ENCODE data around the gene HS6ST2. TPM values are rescaled to one million over a fixed set of nuclear protein-coding genes. Genes with fewer than 3 reads are reported as not detected.
"Not testable (repeated sequence)": the region's sequence is repeated elsewhere in the genome, so short reads cannot be mapped to it uniquely, and the experiment has no call there.

The HS6ST2 gene
- total RNA-seq, 2 experiments from 2014 or later, result 0.62 to 0.76 TPM

- no peaks in the 10 kb centered on the region for H3K36me3 Mint-ChIP-seq (ENCODE audit: low read depth)
- CTCF ChIA-PET, result no interaction called here
- ATAC-seq, result no peak
These were observed 34.0 kb downstream of the HS6ST2 start for GRCh38 chrX:132924426-132924825.

GRCh38 chrX:132918523-132918922, 39.9 kb downstream of the HS6ST2 start:
- CTCF ChIA-PET, result interaction anchor here (0.6 kb wide), 1 partner anchor 29 kb away, joined by 4 read pairs; no protein-coding TSS in a partner anchor
- Mint-ChIP-seq H3K27ac (no peak overlapping the region), H3K4me1 (no peaks in the 10 kb centered on the region), H3K9me3 (ENCODE audit: low read depth) (no peaks in the 10 kb centered on the region), H3K4me3 (no peak overlapping the region), H3K36me3 (ENCODE audit: low read depth) (no peaks in the 10 kb centered on the region), H3K27me3 (no peaks in the 10 kb centered on the region)
- intact Hi-C loops (cut with DNase I, micrococcal nuclease), result no loop called here
- POLR2A ChIA-PET, result no interaction called here
- DNase-seq (no peak), ATAC-seq (no peak)

More at GRCh38 chrX:132924426-132924825, 34.0 kb downstream of the HS6ST2 start:
- POLR2A ChIA-PET, result no interaction called here
- intact Hi-C loops (cut with DNase I, micrococcal nuclease), result no loop called here
- no peak overlapping the region for H3K4me3 Mint-ChIP-seq
- no peak for DNase-seq
- no peaks in the 10 kb centered on the region for H3K9me3 Mint-ChIP-seq (ENCODE audit: low read depth)
- no peak overlapping the region for H3K27ac Mint-ChIP-seq
- H3K4me1 Mint-ChIP-seq, result no peaks in the 10 kb centered on the region
- H3K27me3 Mint-ChIP-seq, result peaks cover 3% of the 10 kb centered on the region

GRCh38 chrX:132916349-132916748, 42.1 kb downstream of the HS6ST2 start:
- Mint-ChIP-seq H3K9me3 (ENCODE audit: low read depth) (no peaks in the 10 kb centered on the region), H3K36me3 (ENCODE audit: low read depth) (no peaks in the 10 kb centered on the region), H3K4me1 (no peaks in the 10 kb centered on the region), H3K27ac (no peak overlapping the region), H3K4me3 (no peak overlapping the region), H3K27me3 (peaks cover 2% of the 10 kb centered on the region)
- ATAC-seq (no peak), DNase-seq (no peak)
- POLR2A ChIA-PET, result no interaction called here
- intact Hi-C loops (cut with DNase I, micrococcal nuclease), result no loop called here
- CTCF ChIA-PET, result no interaction called here

- H3K36me3 Mint-ChIP-seq (ENCODE audit: low read depth), result no peaks in the 10 kb centered on the region
- peaks cover 2% of the 10 kb centered on the region for H3K27me3 Mint-ChIP-seq
- H3K4me3 Mint-ChIP-seq, result no peak overlapping the region
- ATAC-seq (no peak), DNase-seq (no peak)
- ChIA-PET CTCF (interaction anchor here (0.6 kb wide), 1 partner anchor 1066 kb away, joined by 3 read pairs; no protein-coding TSS in a partner anchor), POLR2A (no interaction called here)
- H3K4me1 Mint-ChIP-seq, result no peaks in the 10 kb centered on the region
- no peaks in the 10 kb centered on the region for H3K9me3 Mint-ChIP-seq (ENCODE audit: low read depth)
- intact Hi-C loops (cut with DNase I, micrococcal nuclease), result no loop called here
- H3K27ac Mint-ChIP-seq, result no peak overlapping the region
These were observed 48.8 kb downstream of the HS6ST2 start for GRCh38 chrX:132909643-132910042.

- intact Hi-C loops (cut with DNase I, micrococcal nuclease), result no loop called here
- ATAC-seq (no peak), DNase-seq (no peak)
- Mint-ChIP-seq H3K4me3 (no peak overlapping the region), H3K27ac (no peak overlapping the region), H3K27me3 (peaks cover 2% of the 10 kb centered on the region), H3K36me3 (ENCODE audit: low read depth) (no peaks in the 10 kb centered on the region), H3K4me1 (no peaks in the 10 kb centered on the region), H3K9me3 (ENCODE audit: low read depth) (no peaks in the 10 kb centered on the region)
- ChIA-PET CTCF (no interaction called here), POLR2A (no interaction called here)
These were observed 49.5 kb downstream of the HS6ST2 start for GRCh38 chrX:132908891-132909290.

- CTCF ChIA-PET, result no interaction called here
These were observed 57.7 kb downstream of the HS6ST2 start for GRCh38 chrX:132900633-132901293.

GRCh38 chrX:132887569-132887968, 70.9 kb downstream of the HS6ST2 start:
- peaks cover 4% of the 10 kb centered on the region for H3K27me3 Mint-ChIP-seq
- no peak overlapping the region for H3K4me3 Mint-ChIP-seq
- H3K9me3 Mint-ChIP-seq (ENCODE audit: low read depth), result no peaks in the 10 kb centered on the region
- POLR2A ChIA-PET, result no interaction called here
- intact Hi-C loops (cut with DNase I, micrococcal nuclease), result no loop called here
- DNase-seq (no peak), ATAC-seq (no peak)
- H3K36me3 Mint-ChIP-seq (ENCODE audit: low read depth), result no peaks in the 10 kb centered on the region
- H3K4me1 Mint-ChIP-seq, result no peaks in the 10 kb centered on the region
- H3K27ac Mint-ChIP-seq, result no peak overlapping the region
- CTCF ChIA-PET, result no interaction called here

More at GRCh38 chrX:132900633-132901293, 57.7 kb downstream of the HS6ST2 start:
- H3K4me3 Mint-ChIP-seq, result no peak overlapping the region
- peaks cover 2% of the 10 kb centered on the region for H3K27me3 Mint-ChIP-seq
- POLR2A ChIA-PET, result no interaction called here
- H3K9me3 Mint-ChIP-seq (ENCODE audit: low read depth), result no peaks in the 10 kb centered on the region
- ATAC-seq (no peak), DNase-seq (no peak)
- no peaks in the 10 kb centered on the region for H3K36me3 Mint-ChIP-seq (ENCODE audit: low read depth)
- no peaks in the 10 kb centered on the region for H3K4me1 Mint-ChIP-seq
- intact Hi-C loops (cut with DNase I, micrococcal nuclease), result no loop called here
- H3K27ac Mint-ChIP-seq, result no peak overlapping the region

GRCh38 chrX:132883358-132883915, 75.0 kb downstream of the HS6ST2 start:
- Mint-ChIP-seq H3K9me3 (ENCODE audit: low read depth) (no peaks in the 10 kb centered on the region), H3K36me3 (ENCODE audit: low read depth) (no peaks in the 10 kb centered on the region), H3K4me3 (no peak overlapping the region), H3K27me3 (peaks cover 4% of the 10 kb centered on the region), H3K27ac (no peak overlapping the region), H3K4me1 (no peaks in the 10 kb centered on the region)
- POLR2A ChIA-PET, result no interaction called here
- intact Hi-C loops (cut with DNase I, micrococcal nuclease), result no loop called here
- CTCF ChIA-PET, result no interaction called here
- DNase-seq, result no peak
- ATAC-seq, result no peak

- H3K4me3 Mint-ChIP-seq; H3K9me3 Mint-ChIP-seq (ENCODE audit: low read depth); intact Hi-C loops (cut with DNase I, micrococcal nuclease); H3K4me1 Mint-ChIP-seq; H3K27me3 Mint-ChIP-seq; CTCF ChIA-PET; H3K27ac Mint-ChIP-seq; DNase-seq; POLR2A ChIA-PET; H3K36me3 Mint-ChIP-seq (ENCODE audit: low read depth); ATAC-seq: not testable (repeated sequence)
These were observed 77.7 kb downstream of the HS6ST2 start for GRCh38 chrX:132880753-132881152.

- Mint-ChIP-seq H3K27me3 (peaks cover 2% of the 10 kb centered on the region), H3K9me3 (ENCODE audit: low read depth) (no peaks in the 10 kb centered on the region)
- ATAC-seq, result no peak
These were observed 80.4 kb downstream of the HS6ST2 start for GRCh38 chrX:132877954-132878536.

GRCh38 chrX:132876523-132877338, 81.7 kb downstream of the HS6ST2 start:
- DNase-seq, result no peak
- peaks cover 2% of the 10 kb centered on the region for H3K27me3 Mint-ChIP-seq
- H3K4me1 Mint-ChIP-seq, result no peaks in the 10 kb centered on the region
- intact Hi-C loops (cut with DNase I, micrococcal nuclease), result no loop called here
- no peak for ATAC-seq
- H3K9me3 Mint-ChIP-seq (ENCODE audit: low read depth), result no peaks in the 10 kb centered on the region
- ChIA-PET CTCF (no interaction called here), POLR2A (no interaction called here)
- no peak overlapping the region for H3K27ac Mint-ChIP-seq
- no peak overlapping the region for H3K4me3 Mint-ChIP-seq
- no peaks in the 10 kb centered on the region for H3K36me3 Mint-ChIP-seq (ENCODE audit: low read depth)

More at GRCh38 chrX:132877954-132878536, 80.4 kb downstream of the HS6ST2 start:
- ChIA-PET CTCF (no interaction called here), POLR2A (no interaction called here)
- H3K4me3 Mint-ChIP-seq, result no peak overlapping the region
- no peak overlapping the region for H3K27ac Mint-ChIP-seq
- H3K36me3 Mint-ChIP-seq (ENCODE audit: low read depth), result no peaks in the 10 kb centered on the region
- intact Hi-C loops (cut with DNase I, micrococcal nuclease), result no loop called here
- no peak for DNase-seq
- no peaks in the 10 kb centered on the region for H3K4me1 Mint-ChIP-seq

All from activated CD4-positive, alpha-beta T cell treated with anti-CD3 and anti-CD28 coated beads for 36 hours (primary cell).